GM04504 (cell line): Measurements from ENCODE around the gene NUDT21.
"Not testable (repeated sequence)": the region's sequence is repeated elsewhere in the genome, so short reads cannot be mapped to it uniquely, and the experiment has no call there.

Source experiments
- DNase-seq: peaks from one replicate; pipeline ENCODE4 v3.0.0-alpha.2; 2012; ENCODE audit warnings: low read depth

Gene NUDT21

GRCh38 chr16:56419740-56420548, 31.2 kb downstream of the NUDT21 start:
- no peak for DNase-seq

GRCh38 chr16:56417138-56417537, 34.0 kb downstream of the NUDT21 start:
- DNase-seq = no peak

- DNase-seq = no peak
Observed at GRCh38 chr16:56415875-56416274, 35.3 kb downstream of the NUDT21 start.

- DNase-seq = no peak
Observed at GRCh38 chr16:56414366-56414765, 36.8 kb downstream of the NUDT21 start.

- DNase-seq = no peak
Observed at GRCh38 chr16:56413381-56413780, 37.8 kb downstream of the NUDT21 start.

GRCh38 chr16:56411624-56412023, 39.5 kb downstream of the NUDT21 start:
- no peak for DNase-seq

GRCh38 chr16:56411123-56411522, 40.0 kb downstream of the NUDT21 start:
- DNase-seq = no peak

GRCh38 chr16:56409195-56409594, 41.9 kb downstream of the NUDT21 start:
- no peak for DNase-seq

GRCh38 chr16:56408379-56409098, 42.6 kb downstream of the NUDT21 start:
- no peak for DNase-seq

GRCh38 chr16:56405977-56406672, 45.0 kb downstream of the NUDT21 start:
- DNase-seq = no peak

- DNase-seq = no peak
Observed at GRCh38 chr16:56401482-56401881, 49.6 kb downstream of the NUDT21 start.

- no peak for DNase-seq
Observed at GRCh38 chr16:56400458-56400857, 50.7 kb downstream of the NUDT21 start.

GRCh38 chr16:56399486-56399885, 51.6 kb downstream of the NUDT21 start:
- DNase-seq = no peak

- no peak for DNase-seq
Observed at GRCh38 chr16:56399047-56399446, 52.1 kb downstream of the NUDT21 start.

GRCh38 chr16:56396724-56397123, 54.4 kb downstream of the NUDT21 start:
- not testable (repeated sequence) for DNase-seq

GRCh38 chr16:56389554-56389953, 61.6 kb downstream of the NUDT21 start:
- DNase-seq = peak; percentile 94

- DNase-seq = no peak
Observed at GRCh38 chr16:56388209-56388608, 62.9 kb downstream of the NUDT21 start.

GRCh38 chr16:56387396-56387795, 63.7 kb downstream of the NUDT21 start:
- no peak for DNase-seq

- DNase-seq = no peak
Observed at GRCh38 chr16:56384074-56384721, 66.9 kb downstream of the NUDT21 start.

GRCh38 chr16:56382901-56383355, 68.2 kb downstream of the NUDT21 start:
- DNase-seq = no peak

- DNase-seq = no peak
Observed at GRCh38 chr16:56382459-56382858, 68.7 kb downstream of the NUDT21 start.
